Prostate gland (tissue), 2 donors: ENCODE measurements around the gene PTPRU.

Experiments
- POLR2A ChIP-seq: fragments of 450-650 bp; IDR thresholded peaks from one replicate; pipeline ENCODE4 v1.6.1; 2016; ENCODE audit warnings: antibody characterized with exemption, mild to moderate bottlenecking
- TF ChIP-seq, protein P1 (sequence below), 4 experiments: fragments of 200-600 bp in 2 of 4; fragments of 450-650 bp in 2 of 4; sonication (generic) in 2 of 4; IDR thresholded peaks; 1 replicate in 3 of 4; 2 replicates in 1 of 4; pipeline ENCODE4 v1.5.1; 2016 to 2019; ENCODE audit warnings: antibody characterized with exemption in 4 of 4, mild to moderate bottlenecking in 2 of 4, moderate library complexity in 2 of 4

DNA sequence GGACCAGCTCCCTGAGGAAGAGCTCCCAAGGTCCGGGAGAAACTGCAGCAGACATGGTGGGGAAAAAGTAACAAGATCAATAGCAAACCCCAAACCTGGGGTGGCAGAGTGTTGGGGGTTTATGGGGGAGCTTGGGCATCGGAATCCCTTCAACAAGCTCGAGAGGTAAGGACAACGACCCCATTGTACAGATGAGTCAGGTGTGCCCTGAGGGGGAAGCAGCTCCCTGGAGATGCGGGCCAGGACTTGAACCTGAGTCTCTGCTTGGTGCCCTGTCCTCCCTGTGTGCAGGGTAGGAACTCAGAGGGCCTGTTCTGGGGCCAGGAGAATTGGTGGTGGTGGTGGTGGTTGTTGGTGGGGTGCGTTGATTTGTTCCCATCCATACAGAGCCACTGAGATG is 125.4 kb downstream of the PTPRU start:
- TF ChIP-seq, protein P1, sequence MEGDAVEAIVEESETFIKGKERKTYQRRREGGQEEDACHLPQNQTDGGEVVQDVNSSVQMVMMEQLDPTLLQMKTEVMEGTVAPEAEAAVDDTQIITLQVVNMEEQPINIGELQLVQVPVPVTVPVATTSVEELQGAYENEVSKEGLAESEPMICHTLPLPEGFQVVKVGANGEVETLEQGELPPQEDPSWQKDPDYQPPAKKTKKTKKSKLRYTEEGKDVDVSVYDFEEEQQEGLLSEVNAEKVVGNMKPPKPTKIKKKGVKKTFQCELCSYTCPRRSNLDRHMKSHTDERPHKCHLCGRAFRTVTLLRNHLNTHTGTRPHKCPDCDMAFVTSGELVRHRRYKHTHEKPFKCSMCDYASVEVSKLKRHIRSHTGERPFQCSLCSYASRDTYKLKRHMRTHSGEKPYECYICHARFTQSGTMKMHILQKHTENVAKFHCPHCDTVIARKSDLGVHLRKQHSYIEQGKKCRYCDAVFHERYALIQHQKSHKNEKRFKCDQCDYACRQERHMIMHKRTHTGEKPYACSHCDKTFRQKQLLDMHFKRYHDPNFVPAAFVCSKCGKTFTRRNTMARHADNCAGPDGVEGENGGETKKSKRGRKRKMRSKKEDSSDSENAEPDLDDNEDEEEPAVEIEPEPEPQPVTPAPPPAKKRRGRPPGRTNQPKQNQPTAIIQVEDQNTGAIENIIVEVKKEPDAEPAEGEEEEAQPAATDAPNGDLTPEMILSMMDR (IDR thresholded peaks at IDR 0.05) = no peak
- no peak for TF ChIP-seq POLR2A
